ENCODE measurements around the gene FBXL16.

DNA sequence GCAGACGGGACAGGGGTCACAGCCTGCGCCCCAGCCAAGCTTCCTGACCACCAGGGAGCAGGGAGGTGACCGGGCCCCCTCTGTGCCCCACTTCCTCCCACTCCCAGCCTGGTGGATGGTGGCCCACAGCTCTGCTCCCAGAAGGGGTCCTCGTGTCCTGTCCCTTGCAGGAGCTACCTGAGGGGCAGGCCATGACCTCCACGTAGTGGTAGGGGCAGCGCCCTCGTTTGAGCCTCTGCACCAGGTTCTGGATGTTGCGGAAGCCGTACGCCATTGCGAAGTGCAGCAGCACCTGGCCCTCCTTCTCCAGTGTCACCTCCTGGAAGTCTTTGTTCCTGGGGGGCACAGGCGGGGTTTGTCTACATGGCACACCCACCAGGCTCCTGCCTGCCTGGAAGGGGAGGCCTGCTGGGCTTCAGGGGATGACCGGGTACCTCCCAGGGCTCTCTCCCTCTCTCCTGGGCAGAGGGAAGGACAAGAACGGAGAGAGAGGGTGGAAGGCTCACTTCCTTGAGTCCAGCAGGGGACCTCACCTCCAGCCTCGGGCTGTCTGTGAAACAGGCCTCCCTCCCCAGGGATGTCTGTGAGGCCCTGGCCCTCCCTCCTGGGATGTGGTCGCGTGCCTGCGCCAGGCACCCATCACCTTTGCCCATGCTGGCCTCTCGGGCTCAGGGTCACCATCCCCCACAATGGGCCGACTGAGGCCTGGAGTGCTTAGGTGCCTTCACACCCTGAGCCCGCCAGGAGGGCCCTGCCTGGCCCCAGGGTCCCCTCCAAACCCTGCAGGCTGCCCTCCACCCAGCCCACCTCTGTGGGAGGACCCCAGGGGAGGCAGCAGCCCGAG lies 25.3 kb upstream of the FBXL16 start:
- TF ChIP-seq CTCF (conservative IDR thresholded peaks at IDR 0.05; ENCODE audit: low read depth, low read length) (no peak), EZH2 (IDR thresholded peaks at IDR 0.05; ENCODE audit: borderline replicate concordance, low read depth, low read length, poor library complexity, severe bottlenecking) (no peak)

Data from A673 (cell line).